NOMO-1 treated with DMSO at 0.1 percent for 48 hours (cell line): Measurements from ENCODE around the gene KDM2A.

Source experiments
- DNase-seq: peaks from one replicate; lab custom pipeline; 2025; ENCODE audit not compliant: unreplicated experiment; lab: John Stamatoyannopoulos, UW

The KDM2A gene

DNA sequence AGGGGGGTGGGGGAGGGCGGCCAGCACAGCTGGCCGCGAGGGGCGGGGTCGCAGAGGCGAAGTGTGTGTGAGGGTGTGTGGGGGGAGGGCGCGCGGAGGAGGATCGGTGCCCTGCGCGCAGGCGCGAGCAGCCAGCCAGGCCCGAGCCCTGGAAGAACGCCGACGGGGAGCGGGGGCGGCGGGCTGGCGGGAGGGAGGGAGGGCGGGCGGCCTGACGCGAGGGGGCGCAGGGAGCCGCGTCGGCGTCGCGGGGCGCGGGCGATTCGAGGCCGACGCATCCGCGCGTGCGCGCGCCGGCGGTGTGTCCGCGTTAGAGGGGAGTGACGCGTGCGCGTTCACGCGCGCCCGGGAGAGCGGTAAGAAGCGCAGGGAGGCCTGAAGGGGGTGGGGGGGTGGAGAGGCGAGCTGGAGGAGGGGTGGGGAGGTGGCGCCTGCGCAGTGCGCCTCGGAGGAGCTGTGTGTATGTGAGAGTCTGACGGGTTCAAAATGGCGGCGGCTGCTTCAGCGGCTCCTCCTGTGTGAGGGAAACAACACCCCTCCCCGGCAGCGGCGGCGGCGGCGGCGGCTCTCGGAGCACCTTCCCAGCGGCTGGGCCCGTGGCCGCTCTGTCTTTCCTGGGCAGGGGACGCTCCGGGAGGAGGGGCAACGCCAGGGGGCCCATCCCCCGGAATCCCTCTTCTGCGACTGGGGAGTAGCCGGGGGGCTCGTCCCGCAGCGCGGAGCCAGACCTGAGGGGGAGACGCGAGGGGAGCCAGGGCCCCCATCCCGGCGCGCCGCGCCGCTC is at the start of gene KDM2A:
Gene KDM2A, plus strand, starts transcription at position 463 of the 784 bp plus-strand sequence. CDS start 2,054 bp downstream, outside the sequence.
- DNase-seq, result peak; percentile 95

- DNase-seq, result peak; percentile 50
Measured at GRCh38 chr11:67071420-67072284, 47.4 kb upstream of the KDM2A start.

GRCh38 chr11:67072295-67072694 is 46.8 kb upstream of the KDM2A start:
- DNase-seq, result no peak

GRCh38 chr11:67073908-67074307 is 45.2 kb upstream of the KDM2A start:
- no peak for DNase-seq

GRCh38 chr11:67076202-67076601 is 42.9 kb upstream of the KDM2A start:
- DNase-seq, result no peak

GRCh38 chr11:67079065-67079705 is 39.9 kb upstream of the KDM2A start:
- DNase-seq, result no peak

DNA sequence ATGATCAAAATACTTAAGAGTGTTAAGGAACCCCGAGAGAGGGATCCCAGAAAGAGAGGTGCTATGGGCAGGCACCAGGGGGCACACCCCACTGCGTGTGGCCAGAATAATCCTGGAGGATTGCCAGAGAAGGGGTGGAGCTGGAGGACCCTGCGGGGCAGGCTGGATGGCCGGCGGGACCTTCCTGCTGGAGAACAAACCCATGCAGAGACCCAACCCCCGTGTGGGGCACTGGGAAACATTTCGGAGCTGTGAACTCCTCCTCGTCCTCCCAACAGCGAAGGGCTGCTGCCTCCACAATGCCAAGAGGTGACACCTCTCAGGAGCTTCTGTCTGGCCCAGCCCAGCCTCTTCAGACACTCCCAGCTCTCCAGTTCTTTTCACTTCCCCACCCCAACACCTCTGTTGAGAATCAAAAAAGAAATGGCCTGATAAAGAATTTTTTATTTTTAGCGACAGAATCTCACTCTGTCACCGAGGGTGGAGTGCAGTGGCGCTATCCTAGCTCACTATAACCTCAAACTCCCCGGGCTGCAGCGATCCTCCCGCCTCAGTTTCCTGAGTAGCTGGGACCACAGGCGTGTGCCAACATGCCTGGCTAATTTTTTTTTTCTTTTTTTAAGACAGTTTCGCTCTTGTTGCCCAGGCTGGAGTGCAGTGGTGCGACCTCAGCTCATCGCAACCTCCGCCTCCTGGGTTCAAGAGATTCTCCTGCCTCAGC is 36.8 kb upstream of the KDM2A start:
- peak; percentile 60 for DNase-seq

- DNase-seq, result no peak
Measured at GRCh38 chr11:67083786-67084366, 35.2 kb upstream of the KDM2A start.

- DNase-seq, result no peak
Measured at GRCh38 chr11:67085617-67086016, 33.4 kb upstream of the KDM2A start.

DNA sequence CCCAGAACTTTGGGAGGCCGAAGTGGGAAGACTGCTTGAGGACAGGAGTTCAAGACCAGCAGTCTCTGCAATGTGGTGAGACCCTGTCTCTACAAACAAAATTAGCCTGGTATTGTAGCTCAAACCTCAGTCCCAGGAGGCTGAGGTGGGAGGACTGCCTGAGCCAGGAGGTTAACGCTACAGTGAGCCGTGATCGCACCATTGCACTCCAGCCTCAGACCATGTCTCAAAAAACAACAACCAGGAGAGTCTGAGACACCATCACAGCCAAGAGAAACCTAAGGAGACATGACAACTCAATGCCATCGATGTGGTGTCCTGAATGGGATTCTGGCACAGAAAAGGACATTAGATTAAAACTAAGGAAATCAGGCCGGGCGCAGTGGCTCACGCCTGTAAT is 28.3 kb upstream of the KDM2A start:
- no peak for DNase-seq

DNA sequence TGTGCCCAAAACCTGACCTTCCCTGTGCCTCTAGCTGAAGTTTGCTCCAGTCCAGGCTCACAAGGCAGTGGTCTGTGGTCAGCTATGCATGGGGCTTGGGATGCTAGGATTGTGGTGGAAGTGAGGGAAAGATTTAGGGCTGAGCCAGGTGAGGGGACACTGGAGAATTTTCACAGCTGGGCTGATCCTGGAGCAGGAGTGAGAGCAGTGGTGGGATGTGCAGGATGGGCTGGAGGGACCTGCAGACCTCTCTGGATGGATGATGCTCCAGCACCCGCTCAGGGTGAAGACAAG is 23.9 kb upstream of the KDM2A start:
- no peak for DNase-seq

- no peak for DNase-seq
Measured at GRCh38 chr11:67098799-67099429, 20.1 kb upstream of the KDM2A start.

- no peak for DNase-seq
Measured at GRCh38 chr11:67099831-67100324, 19.2 kb upstream of the KDM2A start.

DNA sequence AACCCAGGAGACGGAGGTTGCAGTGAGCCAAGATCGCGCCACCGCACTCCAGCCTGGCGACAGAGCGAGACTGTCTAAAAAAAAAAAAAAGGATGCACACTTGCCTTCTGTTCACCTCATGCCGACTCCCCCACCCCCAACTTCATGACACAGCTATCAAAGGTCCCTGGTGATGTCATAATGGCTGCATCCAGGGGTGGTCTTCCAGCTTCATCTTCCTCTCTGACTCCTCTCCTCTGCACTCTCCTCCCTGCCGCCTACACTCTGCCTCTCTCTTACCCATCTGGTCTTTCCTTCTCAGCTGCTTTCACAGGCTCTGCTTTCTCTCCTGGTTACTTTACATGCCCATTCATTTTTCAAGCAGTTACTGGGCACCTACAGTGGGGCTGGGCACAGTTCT is 16.4 kb upstream of the KDM2A start:
- DNase-seq, result no peak

DNA sequence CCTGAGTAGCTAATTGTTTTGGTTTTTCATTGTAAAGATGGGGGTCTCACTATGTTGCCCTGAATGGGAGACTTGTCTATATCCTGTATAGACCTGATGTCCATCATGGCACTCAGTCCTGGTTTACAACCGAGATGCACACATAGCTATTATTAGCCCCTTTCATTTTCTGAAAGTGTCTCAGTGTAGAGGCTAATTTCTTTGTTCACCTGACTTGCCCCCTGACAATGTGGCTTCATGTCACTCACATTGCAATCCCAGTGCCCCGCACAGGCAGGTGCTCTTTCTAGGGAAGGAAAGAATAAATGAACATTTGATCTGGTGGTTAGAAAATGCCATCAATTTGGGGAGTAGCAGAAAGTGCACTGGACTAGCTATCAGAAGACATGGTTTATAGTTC is 13.1 kb upstream of the KDM2A start:
- DNase-seq, result no peak

DNA sequence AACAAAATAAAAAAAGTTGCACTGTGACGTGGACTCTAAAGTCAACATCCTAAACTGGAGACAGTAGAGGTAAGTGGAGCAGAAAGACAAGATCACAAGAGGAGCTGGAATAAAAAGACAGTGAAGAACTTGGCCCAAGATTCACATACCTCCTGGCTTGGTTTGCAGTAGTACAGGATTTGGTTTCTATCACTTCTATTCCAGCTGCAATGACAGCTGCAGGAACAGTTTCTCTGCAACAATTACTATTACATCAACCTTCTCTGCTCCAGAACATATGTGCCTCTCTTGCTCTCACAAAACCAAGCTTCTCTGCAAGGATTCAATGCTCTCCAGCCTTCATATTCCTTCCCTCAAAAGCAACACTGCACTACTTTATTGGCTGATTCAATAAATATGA is 7.8 kb upstream of the KDM2A start:
- DNase-seq, result no peak

DNA sequence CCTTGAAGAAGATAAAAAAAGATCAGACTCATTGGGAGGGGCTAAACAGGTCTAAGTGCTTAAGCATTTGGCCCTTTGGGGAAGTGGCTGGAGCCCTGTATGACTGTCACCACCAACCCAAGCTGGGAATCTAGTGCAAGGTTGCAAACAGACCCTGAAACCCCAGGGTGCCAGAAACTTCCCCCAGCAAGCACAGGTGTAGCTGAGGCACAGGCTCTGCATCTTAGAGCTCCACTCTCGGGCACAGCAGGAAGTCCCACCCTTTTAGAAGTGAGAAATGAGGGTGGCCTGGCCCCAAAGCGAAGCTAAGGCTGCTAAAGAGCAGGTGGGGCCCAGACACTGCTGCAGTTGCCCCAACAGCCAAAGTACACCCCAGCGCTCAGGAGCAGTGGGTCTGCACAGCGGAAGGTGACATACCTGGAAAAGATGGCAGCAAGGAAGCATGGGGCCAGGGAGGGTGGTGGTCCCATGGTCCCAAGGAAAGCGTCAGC is 5.8 kb upstream of the KDM2A start:
- peak; percentile 82 for DNase-seq

- DNase-seq, result no peak
Measured at GRCh38 chr11:67114275-67114896, 4.7 kb upstream of the KDM2A start.

- no peak for DNase-seq
Measured at GRCh38 chr11:67116758-67117105, 2.3 kb upstream of the KDM2A start.

DNA sequence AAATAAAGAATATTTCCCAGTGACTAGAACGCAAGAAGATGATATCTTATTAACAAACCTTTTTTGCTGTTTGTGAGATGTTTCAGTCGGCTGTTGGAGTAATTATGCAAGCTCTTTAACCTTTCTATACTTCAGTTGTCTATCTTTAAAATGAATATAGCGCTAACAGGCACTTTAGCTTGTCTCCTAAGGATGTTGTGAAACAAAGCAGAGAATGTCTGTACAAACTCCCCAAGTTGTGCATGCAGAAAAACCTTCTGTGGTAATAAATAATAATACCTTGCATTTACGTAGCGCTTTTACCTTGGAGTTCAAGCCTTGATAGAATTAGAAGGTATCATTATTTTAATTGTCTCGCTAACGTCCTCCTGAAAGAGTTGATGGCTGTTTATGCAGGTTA is 1.9 kb upstream of the KDM2A start:
- peak; percentile 17 for DNase-seq
